ENCODE data around the gene MRPL55. TPM values are rescaled to one million over a fixed set of nuclear protein-coding genes. Genes with fewer than 3 reads are reported as not detected.
A peak's percentile ranks its signal among the peaks of the same experiment; 100 is the strongest.

The MRPL55 gene
- total RNA-seq, 2 donors from 2014 or later: 33.0 to 60.7 TPM

DNA sequence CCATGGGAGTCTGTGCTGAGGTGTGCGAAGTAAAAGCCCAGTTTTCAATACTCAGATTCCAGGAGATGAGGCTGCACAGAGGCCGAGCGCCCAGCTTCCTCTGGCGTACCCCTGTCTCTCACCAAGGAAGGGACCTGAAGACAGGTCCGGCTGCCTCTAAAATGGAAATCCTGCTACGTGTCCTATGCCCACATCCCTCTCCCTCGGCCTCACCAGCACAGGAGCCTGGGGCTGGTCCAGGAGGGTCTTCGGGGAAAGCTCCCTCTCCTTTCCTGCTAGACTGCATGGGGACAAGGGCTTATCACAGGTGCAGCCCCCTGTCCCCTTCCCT, 392 bp downstream of the MRPL55 start:
- Histone ChIP-seq H3K27ac (peak overlapping the region; percentile 86), H3K4me3 (peak overlapping the region; percentile 99), H3K4me1 (peaks cover 9% of the 10 kb centered on the region), H3K9ac (ENCODE audit: low read depth in 2 of 2, low read length in 2 of 2) (peak overlapping the region; percentile 95 to 100), H3K36me3 (no peaks in the 10 kb centered on the region), H3K27me3 (no peaks in the 10 kb centered on the region), H3K9me3 (no peaks in the 10 kb centered on the region)
- intact Hi-C loops (cut with DNase I): no loop called here
- no peak for DNase-seq
- no peak for TF ChIP-seq CTCF (IDR thresholded peaks at IDR 0.05)

DNA sequence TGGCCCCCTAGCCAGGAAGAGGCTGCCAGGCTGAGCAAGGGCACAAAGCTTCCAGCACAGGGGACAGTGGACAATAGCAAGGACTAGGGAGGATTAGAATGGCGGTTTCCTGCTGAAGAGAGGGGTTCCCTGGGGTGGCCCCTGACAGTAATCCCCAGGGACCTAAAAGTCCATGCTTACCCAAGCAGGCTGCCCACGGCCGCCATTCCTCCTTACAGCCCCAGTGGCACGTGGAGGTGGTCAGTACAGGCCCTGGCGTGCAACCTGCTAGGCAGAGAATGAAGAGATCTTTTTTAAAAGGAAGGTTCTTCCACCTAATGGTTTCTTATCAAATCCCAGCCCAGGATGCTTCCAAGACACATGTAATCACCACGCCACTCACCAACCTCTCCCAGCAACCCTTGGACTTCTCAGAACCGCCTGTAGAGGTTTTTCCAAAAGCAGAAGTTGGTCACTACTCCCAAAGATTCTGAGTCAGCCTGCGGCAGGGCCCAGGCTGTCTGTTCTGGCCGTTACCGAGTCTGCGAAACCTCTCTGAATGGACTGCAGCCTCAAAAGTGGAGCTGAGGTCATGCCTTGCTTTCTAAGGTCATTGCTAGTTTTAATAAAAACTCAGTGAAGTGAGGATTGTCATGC, 926 bp downstream of the MRPL55 start:
- no peaks in the 10 kb centered on the region for H3K27me3 ChIP-seq
- intact Hi-C loops (cut with DNase I): no loop called here
- peak overlapping the region in 1 of 2 donors; percentile 95 for H3K9ac ChIP-seq (ENCODE audit: low read depth in 2 of 2, low read length in 2 of 2)
- H3K4me1 ChIP-seq: peaks cover 9% of the 10 kb centered on the region
- no peak overlapping the region for H3K27ac ChIP-seq
- no peak for TF ChIP-seq CTCF (IDR thresholded peaks at IDR 0.05)
- H3K36me3 ChIP-seq: no peaks in the 10 kb centered on the region
- H3K4me3 ChIP-seq: peak overlapping the region; percentile 99
- DNase-seq: no peak
- no peaks in the 10 kb centered on the region for H3K9me3 ChIP-seq

- no peak overlapping the region for H3K4me3 ChIP-seq
- H3K9me3 ChIP-seq: no peaks in the 10 kb centered on the region
- H3K9ac ChIP-seq (ENCODE audit: low read depth in 2 of 2, low read length in 2 of 2): no peak overlapping the region
- no peaks in the 10 kb centered on the region for H3K36me3 ChIP-seq
- intact Hi-C loops (cut with DNase I): no loop called here
- H3K27ac ChIP-seq: no peak overlapping the region
- no peaks in the 10 kb centered on the region for H3K27me3 ChIP-seq
- DNase-seq: no peak
- no peak for TF ChIP-seq CTCF (IDR thresholded peaks at IDR 0.05)
- peaks cover 9% of the 10 kb centered on the region for H3K4me1 ChIP-seq
These were observed 1.5 kb downstream of the MRPL55 start for GRCh38 chr1:228107636-228108035.

DNA sequence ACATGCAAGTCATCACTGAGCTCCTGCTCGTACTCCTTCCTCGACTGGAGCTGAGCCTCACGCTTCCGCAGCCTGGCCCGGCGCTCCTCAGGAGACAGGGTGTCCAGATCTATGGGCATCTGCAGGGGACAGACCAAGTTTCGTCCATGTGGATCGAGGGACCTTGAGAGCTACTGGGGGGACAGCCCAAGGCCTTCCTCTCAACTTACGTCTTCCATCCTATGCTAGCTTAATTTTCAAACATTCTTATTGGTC, 2.4 kb downstream of the MRPL55 start:
- no peak overlapping the region for H3K9ac ChIP-seq (ENCODE audit: low read depth in 2 of 2, low read length in 2 of 2)
- H3K36me3 ChIP-seq: no peaks in the 10 kb centered on the region
- intact Hi-C loops (cut with DNase I): no loop called here
- H3K4me1 ChIP-seq: peaks cover 13% of the 10 kb centered on the region
- no peak for DNase-seq
- H3K27me3 ChIP-seq: no peaks in the 10 kb centered on the region
- no peak for TF ChIP-seq CTCF (IDR thresholded peaks at IDR 0.05)
- H3K27ac ChIP-seq: no peak overlapping the region
- no peak overlapping the region for H3K4me3 ChIP-seq
- no peaks in the 10 kb centered on the region for H3K9me3 ChIP-seq

DNA sequence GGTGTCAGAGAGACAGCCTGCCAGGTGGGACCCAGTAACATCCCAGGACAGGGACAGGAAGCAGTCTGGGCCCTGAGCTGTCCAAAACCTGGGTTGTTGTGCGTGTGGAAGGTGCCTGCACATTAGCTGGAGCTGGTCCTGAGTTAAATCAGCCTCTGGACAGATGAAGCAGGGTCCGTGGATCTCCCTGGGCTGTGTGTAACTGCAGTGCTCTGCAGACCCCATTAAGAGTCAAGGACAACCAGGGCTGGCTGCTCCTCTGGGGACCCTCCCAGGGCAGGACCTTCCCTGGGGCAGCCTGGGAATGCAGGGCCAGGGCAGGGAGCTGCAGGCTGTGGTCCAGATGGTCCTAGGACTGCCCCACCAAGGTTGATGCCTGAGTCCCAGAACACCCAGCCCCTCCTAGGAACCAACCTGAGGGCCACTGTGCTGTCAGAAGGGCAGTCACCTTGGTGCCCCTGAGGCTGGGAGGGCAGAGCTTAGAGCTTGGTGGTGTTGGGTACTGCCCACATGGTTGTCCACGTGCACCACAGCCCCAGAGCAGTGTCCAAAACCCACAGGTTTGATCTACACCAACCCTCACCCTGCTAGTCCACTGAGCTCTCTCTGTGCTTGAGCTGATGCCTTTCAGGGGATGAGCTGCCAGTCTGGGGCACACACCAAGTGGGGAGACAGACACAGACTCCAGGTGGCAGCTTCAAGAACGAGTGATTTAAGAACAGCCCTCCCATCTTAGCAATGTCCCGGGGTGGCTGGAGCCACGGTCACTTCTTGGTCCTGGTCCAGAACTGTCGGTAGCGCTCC, 2.9 kb downstream of the MRPL55 start:
- no peak for DNase-seq
- Histone ChIP-seq H3K4me1 (peaks cover 18% of the 10 kb centered on the region), H3K36me3 (no peaks in the 10 kb centered on the region), H3K27ac (no peak overlapping the region), H3K9ac (ENCODE audit: low read depth in 2 of 2, low read length in 2 of 2) (no peak overlapping the region), H3K9me3 (no peaks in the 10 kb centered on the region), H3K27me3 (no peaks in the 10 kb centered on the region), H3K4me3 (no peak overlapping the region)
- no peak for TF ChIP-seq CTCF (IDR thresholded peaks at IDR 0.05)
- intact Hi-C loops (cut with DNase I): no loop called here

All from colonic mucosa (tissue), 4 donors.